ENCODE results near the gene NDUFA8. TPM values are rescaled to one million over a fixed set of nuclear protein-coding genes. Genes with fewer than 3 reads are reported as not detected.

NDUFA8 gene
- total and polyA plus RNA-seq, 2 of the 4 experiments (the other 2 are of a cell fraction), result 45.2 to 98.1 TPM

- Histone ChIP-seq H2BK120ac (ENCODE audit: low read depth, low read length) (no peak overlapping the region), H4K8ac (ENCODE audit: low read depth in 2 of 2, low read length in 2 of 2) (no peak overlapping the region), H3K9me1 (ENCODE audit: insufficient read depth, low read length) (peaks cover 10% of the 10 kb centered on the region), H2AK5ac (ENCODE audit: low read depth, low read length) (peak overlapping the region; percentile 54; the same call in 1 of the 2 replicates), H3K4ac (ENCODE audit: low read depth, low read length) (no peak overlapping the region), H3K14ac (replicated peaks; ENCODE audit: low read depth, low read length) (no peak overlapping the region), H3K36me3 (ENCODE audit: control insufficient read depth, insufficient read depth, low read length) (no peaks in the 10 kb centered on the region), H3K56ac (ENCODE audit: extremely low read depth, insufficient read depth, low read length) (no peak overlapping the region), H2BK15ac (ENCODE audit: low read depth, low read length) (no peak overlapping the region), H3K4me1 (ENCODE audit: control insufficient read depth, insufficient read depth, low read length) (peaks cover 13% of the 10 kb centered on the region), H3K4me2 (ENCODE audit: low read depth, low read length) (no peak overlapping the region), H3K18ac (ENCODE audit: low read depth, low read length) (no peak overlapping the region), H3K4me3 (ENCODE audit: insufficient read depth, low read depth, low read length) (no peak overlapping the region), H2BK20ac (ENCODE audit: low read depth, low read length) (no peak overlapping the region), H3K9me3 (ENCODE audit: control insufficient read depth, insufficient read depth, low read length) (no peaks in the 10 kb centered on the region), H3K23ac (ENCODE audit: low read depth, low read length) (no peak overlapping the region), H3K27ac (ENCODE audit: insufficient read depth, low read length) (no peak overlapping the region), H3K9ac (ENCODE audit: low read depth, low read length) (no peak overlapping the region), H4K5ac (ENCODE audit: low read depth, low read length) (no peak overlapping the region), H4K91ac (ENCODE audit: insufficient read depth, low read depth, low read length) (no peak overlapping the region), H3K79me1 (ENCODE audit: low read depth in 1 of 2, low read length in 2 of 2) (no peaks in the 10 kb centered on the region), H2AK9ac (replicated peaks; ENCODE audit: low read depth, low read length, poor library complexity) (no peak overlapping the region), H4K20me1 (ENCODE audit: insufficient read depth, low read length) (no peaks in the 10 kb centered on the region), H2BK5ac (ENCODE audit: low read depth, low read length, poor library complexity, severe bottlenecking) (no peak overlapping the region), H3K27me3 (ENCODE audit: control insufficient read depth, insufficient read depth, low read length) (peaks cover 4% of the 10 kb centered on the region; the same call in 1 of the 2 replicates), H2AFZ (replicated peaks; ENCODE audit: low read length, poor library complexity) (no peak overlapping the region)
- ATAC-seq (ENCODE audit: low read depth) (no peak), DNase-seq (no peak)
- intact Hi-C loops (cut with micrococcal nuclease) (no loop called here), dilution Hi-C loops (cut with HindIII; ENCODE audit: low sequenced_read_pairs, unreplicated experiment) (no loop called here), in situ Hi-C loops (cut with MboI; ENCODE audit: low sequenced_read_pairs) (no loop called here)
- CTCF ChIA-PET, result interaction anchor here (0.8 to 1.3 kb wide), 2 partner anchors 29 to 222 kb away, joined by 3 to 5 read pairs; no protein-coding TSS in a partner anchor
- no peak for TF ChIP-seq RFX5 (IDR thresholded peaks at IDR 0.05; ENCODE audit: low read depth, low read length)
- TF ChIP-seq MAZ (IDR thresholded peaks at IDR 0.05; ENCODE audit: borderline replicate concordance, low read depth, low read length), result no peak
- TF ChIP-seq ELK1 (IDR thresholded peaks at IDR 0.05; ENCODE audit: borderline replicate concordance, low read depth, low read length), result no peak
- no peak for TF ChIP-seq BHLHE40 (IDR thresholded peaks at IDR 0.05; ENCODE audit: low read depth, low read length)
- no peak for TF ChIP-seq CHD1 (IDR thresholded peaks at IDR 0.05; ENCODE audit: low read depth, low read length)
- no peak for TF ChIP-seq FOS (IDR thresholded peaks at IDR 0.05; ENCODE audit: low read depth, low read length)
- BruUV-seq (replicated peaks), result no TSS peak
- POLR2A ChIA-PET (ENCODE audit: unreplicated experiment), result no interaction called here
- 70% methylated on average over 2 of the region's 24 CpGs; no CpG with 5 or more reads in 1 of the 2 experiments for WGBS, 2 experiments (ENCODE audit: extremely low coverage in 2 of 2, insufficient read length in 1 of 2)
Measured at GRCh38 chr9:122128007-122128968, 31.3 kb downstream of the NDUFA8 start.

Data from IMR-90 (cell line).